Epithelial cell of prostate (primary cell): Measurements from ENCODE around the gene BCL11B.

Experiments
- DNase-seq: peaks from one replicate; pipeline ENCODE4 v3.0.0-alpha.2; 2011; ENCODE audit warnings: low read depth, low spot score
- H3K27ac ChIP-seq: fragments of 450-650 bp; 2 replicates; pipeline ENCODE4 v1.5.1; 2017; ENCODE audit warnings: mild to moderate bottlenecking

Gene BCL11B

GRCh38 chr14:99271951-99272631, at the start of gene BCL11B:
Gene BCL11B (minus strand): TSS chr14:99272197. CDS start chr14:99271218, 979 bp downstream.
- H3K27ac ChIP-seq: peak within 1 kb of the TSS; percentile 77
- peak; percentile 69 for DNase-seq

- no peak overlapping the region for H3K27ac ChIP-seq
- no peak for DNase-seq
These were observed 49.4 kb upstream of the BCL11B start for GRCh38 chr14:99321236-99321925.

- DNase-seq: no peak
- H3K27ac ChIP-seq: no peak overlapping the region
These were observed 48.7 kb upstream of the BCL11B start for GRCh38 chr14:99320621-99321235.

GRCh38 chr14:99320105-99320572, 48.1 kb upstream of the BCL11B start:
- no peak for DNase-seq
- no peak overlapping the region for H3K27ac ChIP-seq

GRCh38 chr14:99318959-99319295, 46.9 kb upstream of the BCL11B start:
- DNase-seq: no peak
- H3K27ac ChIP-seq: no peak overlapping the region

- no peak for DNase-seq
- no peak overlapping the region for H3K27ac ChIP-seq
These were observed 46.3 kb upstream of the BCL11B start for GRCh38 chr14:99318091-99318958.

GRCh38 chr14:99317231-99318090, 45.5 kb upstream of the BCL11B start:
- no peak for DNase-seq
- no peak overlapping the region for H3K27ac ChIP-seq

GRCh38 chr14:99316281-99317163, 44.5 kb upstream of the BCL11B start:
- no peak overlapping the region for H3K27ac ChIP-seq
- no peak for DNase-seq

- DNase-seq: no peak
- no peak overlapping the region for H3K27ac ChIP-seq
These were observed 43.2 kb upstream of the BCL11B start for GRCh38 chr14:99315197-99315596.

- no peak overlapping the region for H3K27ac ChIP-seq
- no peak for DNase-seq
These were observed 42.6 kb upstream of the BCL11B start for GRCh38 chr14:99314623-99315022.

GRCh38 chr14:99313234-99313633, 41.2 kb upstream of the BCL11B start:
- no peak overlapping the region for H3K27ac ChIP-seq
- DNase-seq: no peak

GRCh38 chr14:99312106-99312505, 40.1 kb upstream of the BCL11B start:
- H3K27ac ChIP-seq: no peak overlapping the region
- no peak for DNase-seq

GRCh38 chr14:99309220-99309766, 37.3 kb upstream of the BCL11B start:
- no peak for DNase-seq
- H3K27ac ChIP-seq: no peak overlapping the region

- no peak for DNase-seq
- no peak overlapping the region for H3K27ac ChIP-seq
These were observed 32.2 kb upstream of the BCL11B start for GRCh38 chr14:99304208-99304607.

- no peak overlapping the region for H3K27ac ChIP-seq
- no peak for DNase-seq
These were observed 28.2 kb upstream of the BCL11B start for GRCh38 chr14:99300190-99300589.

GRCh38 chr14:99296517-99296916, 24.5 kb upstream of the BCL11B start:
- no peak overlapping the region for H3K27ac ChIP-seq

GRCh38 chr14:99289394-99290189, 17.6 kb upstream of the BCL11B start:
- H3K27ac ChIP-seq: no peak overlapping the region
- no peak for DNase-seq

More at GRCh38 chr14:99296517-99296916, 24.5 kb upstream of the BCL11B start:
- no peak for DNase-seq

- no peak for DNase-seq
- no peak overlapping the region for H3K27ac ChIP-seq
These were observed 17.0 kb upstream of the BCL11B start for GRCh38 chr14:99288948-99289347.
